Left colon (tissue), 2 donors: Measurements from ENCODE around the gene TSPAN3. TPM values are rescaled to one million over a fixed set of nuclear protein-coding genes. Genes with fewer than 3 reads are reported as not detected.

ENCODE experiments used
- ATAC-seq: fragments of 200-7000 bp; cut with Tn5 transposase; one replicate; pipeline ENCODE4 v1.9.1; 2020; ENCODE audit warnings: mild to moderate bottlenecking, moderate library complexity
- DNase-seq, 2 donors: peaks; one replicate each; pipeline ENCODE4 v3.0.0-alpha.2; 2020
- intact Hi-C, 2 donors: fragments of 100-400 bp; cut with DNase I in 1 of 2; cut with micrococcal nuclease in 1 of 2; formaldehyde crosslinking; loops; one replicate each; pipeline versions ENCODE4 v1.11.2 to v1.14.0; 2022; cut with DNase I, micrococcal nuclease
- total RNA-seq, 2 donors: library from RNA; stranded (reverse); fragmentation: NEBNext Ultra II Directional; extraction: Animal tissue kit (Norgen Biotek cat#: 25700); gene quantifications; one replicate each; pipeline ENCODE4 v1.2.1, GENCODE V29; 2021
- donor health status: DM: no; HTN: no; CAD: no.
- donor health status: DM: yes; HTN: yes; CAD: no.

TSPAN3 gene
- total RNA-seq, 2 donors from 2014 or later: 708 to 954 TPM

- ATAC-seq (no peak), DNase-seq (no peak)
- intact Hi-C loops: no loop called here
Observed at GRCh38 chr15:77064063-77064462, 6.8 kb downstream of the TSPAN3 start.

DNA sequence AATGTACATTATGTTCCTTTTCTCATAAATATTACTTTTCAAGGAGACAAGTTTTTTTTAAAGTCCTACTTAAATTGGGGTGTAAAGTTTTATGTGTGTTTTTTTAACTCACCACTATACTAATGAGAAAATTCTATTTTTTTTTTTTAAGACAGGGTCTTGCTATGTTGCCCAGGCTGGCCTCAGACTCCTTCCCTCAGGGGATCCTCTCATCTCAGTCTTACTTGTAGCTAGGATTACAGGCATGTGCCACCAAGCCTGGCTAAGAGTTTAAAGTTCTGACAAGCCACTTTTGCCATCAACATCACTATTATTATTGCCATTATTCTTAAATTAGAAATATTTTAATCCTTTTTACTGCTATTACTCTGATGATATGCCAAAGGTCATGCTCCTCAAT lies 7.7 kb downstream of the TSPAN3 start:
- intact Hi-C loops: no loop called here
- ATAC-seq: no peak
- no peak for DNase-seq

- no peak for DNase-seq
- intact Hi-C loops: no loop called here
- no peak for ATAC-seq
Observed at GRCh38 chr15:77060546-77060945, 10.4 kb downstream of the TSPAN3 start.

DNA sequence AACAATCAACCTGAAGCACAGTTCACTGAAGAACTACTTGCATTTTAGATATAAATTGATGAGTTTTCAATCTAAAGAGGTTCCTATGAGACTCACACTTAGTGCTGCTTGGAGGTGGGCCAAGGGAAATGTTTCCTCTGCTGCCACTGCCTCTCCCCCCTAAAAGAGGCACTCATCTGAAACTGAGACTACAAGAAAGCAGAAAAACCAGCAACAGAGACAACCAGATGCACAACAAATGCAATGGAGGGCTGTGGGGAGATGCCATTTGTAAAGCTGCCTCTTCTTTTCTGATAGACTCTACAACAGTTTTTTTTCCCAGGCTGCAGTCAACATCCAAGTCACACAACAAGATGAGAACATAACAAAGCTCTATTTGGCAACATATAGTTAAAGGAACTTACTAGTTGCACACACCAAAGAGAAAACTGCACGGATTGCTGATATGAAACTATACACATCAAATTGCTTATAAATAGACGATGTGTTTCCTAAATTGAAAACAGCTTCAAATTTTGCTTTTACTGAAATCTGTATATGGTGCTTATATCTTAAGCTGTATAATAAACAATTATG lies 11.0 kb downstream of the TSPAN3 start:
- ATAC-seq: no peak
- intact Hi-C loops: no loop called here
- no peak for DNase-seq

DNA sequence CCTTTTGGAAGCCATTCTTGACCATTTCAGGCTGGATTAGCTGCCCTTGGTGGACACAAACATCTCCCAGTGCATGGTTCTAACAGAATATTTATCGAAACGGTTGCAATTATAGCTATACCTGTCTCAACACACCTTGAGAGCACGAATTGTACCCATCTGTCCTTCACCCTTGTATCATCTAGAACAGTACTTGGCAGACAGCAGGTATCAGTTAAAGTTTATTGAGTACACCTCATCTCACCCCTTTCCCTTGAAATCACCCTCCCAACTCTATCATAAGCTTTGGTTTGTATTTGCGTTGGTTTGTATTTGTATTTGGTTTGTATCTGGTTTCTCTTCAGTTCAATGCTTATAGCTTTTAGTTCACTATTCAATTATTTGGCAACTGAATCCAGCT lies 12.4 kb downstream of the TSPAN3 start:
- intact Hi-C loops: no loop called here
- ATAC-seq (no peak), DNase-seq (no peak)

GRCh38 chr15:77057685-77058084 lies 13.2 kb downstream of the TSPAN3 start:
- ATAC-seq: no peak
- no peak for DNase-seq
- intact Hi-C loops: no loop called here

DNA sequence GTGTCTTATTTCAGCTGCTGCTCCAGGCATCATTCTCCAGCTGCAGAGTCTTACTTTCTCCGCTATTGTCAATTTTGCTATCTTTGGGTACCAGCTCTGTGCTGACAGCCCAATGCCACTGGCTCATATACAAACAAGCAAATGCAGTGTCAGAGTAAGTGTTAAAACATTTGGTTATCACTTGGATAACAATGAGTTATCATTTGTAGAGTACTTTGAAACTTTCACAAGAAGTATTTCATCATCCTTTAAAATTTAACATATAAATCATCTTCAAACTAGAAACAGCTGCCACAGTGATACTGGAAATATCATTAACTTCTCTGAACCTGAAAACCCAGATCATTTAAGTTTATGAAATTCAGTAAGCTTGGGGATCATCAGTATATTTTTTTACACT lies 13.8 kb downstream of the TSPAN3 start:
- DNase-seq (no peak), ATAC-seq (no peak)
- intact Hi-C loops: no loop called here

DNA sequence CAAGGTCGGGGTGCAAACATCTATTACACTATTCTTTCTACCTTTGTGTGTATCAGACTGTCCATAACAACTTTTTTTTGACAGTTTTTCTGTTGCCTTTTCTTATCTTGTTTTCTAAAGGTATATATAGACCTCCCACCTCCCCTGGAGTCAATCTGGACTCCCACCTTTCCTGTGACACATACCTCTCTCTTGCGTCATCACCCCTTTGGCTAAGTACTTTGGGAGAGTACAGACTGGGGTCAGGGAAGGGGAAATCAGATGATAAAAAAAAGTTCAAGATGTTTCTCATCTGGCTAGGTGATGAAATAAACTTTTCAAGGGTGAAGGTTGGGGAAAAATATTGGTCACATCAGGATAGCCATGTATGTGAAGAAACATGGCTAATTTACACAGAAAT lies 17.2 kb downstream of the TSPAN3 start:
- intact Hi-C loops: no loop called here

DNA sequence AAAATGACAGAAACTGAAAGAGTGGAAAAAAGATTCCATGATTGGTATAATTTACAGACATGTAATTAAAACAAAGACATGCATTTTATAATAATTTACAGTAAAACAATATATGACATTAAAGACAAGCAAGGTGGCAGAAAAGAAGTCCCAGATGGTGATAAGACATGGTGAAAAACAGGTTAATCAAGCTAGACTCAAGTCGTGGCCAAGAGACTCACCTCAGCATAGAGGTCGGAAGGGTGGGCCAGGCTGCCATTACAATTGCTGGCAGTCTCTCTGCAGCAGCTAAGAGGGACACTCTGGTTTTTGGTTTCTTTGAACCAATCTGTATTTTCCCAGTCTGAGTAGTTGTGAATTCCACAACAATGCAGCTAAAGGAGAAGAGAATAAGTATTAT lies 18.4 kb downstream of the TSPAN3 start:
- DNase-seq: no peak
- intact Hi-C loops: no loop called here
- no peak for ATAC-seq

More for the DNA sequence above, 17.2 kb downstream of the TSPAN3 start:
- DNase-seq: no peak
- no peak for ATAC-seq

- intact Hi-C loops: no loop called here
- no peak for DNase-seq
- ATAC-seq: peak; percentile 38
Observed at GRCh38 chr15:77048135-77048876, 22.6 kb downstream of the TSPAN3 start.

GRCh38 chr15:77046704-77047412 lies 24.1 kb downstream of the TSPAN3 start:
- DNase-seq (no peak), ATAC-seq (no peak)
- intact Hi-C loops: no loop called here

GRCh38 chr15:77045985-77046384 lies 24.9 kb downstream of the TSPAN3 start:
- DNase-seq (no peak), ATAC-seq (no peak)
- intact Hi-C loops: no loop called here

- peak in 1 of 2 donors; percentile 22 for DNase-seq
- intact Hi-C loops: no loop called here
- ATAC-seq: peak; percentile 33
Observed at GRCh38 chr15:77044228-77045042, 26.5 kb downstream of the TSPAN3 start.

- DNase-seq (no peak), ATAC-seq (no peak)
- intact Hi-C loops: no loop called here
Observed at GRCh38 chr15:77042955-77043920, 27.7 kb downstream of the TSPAN3 start.

DNA sequence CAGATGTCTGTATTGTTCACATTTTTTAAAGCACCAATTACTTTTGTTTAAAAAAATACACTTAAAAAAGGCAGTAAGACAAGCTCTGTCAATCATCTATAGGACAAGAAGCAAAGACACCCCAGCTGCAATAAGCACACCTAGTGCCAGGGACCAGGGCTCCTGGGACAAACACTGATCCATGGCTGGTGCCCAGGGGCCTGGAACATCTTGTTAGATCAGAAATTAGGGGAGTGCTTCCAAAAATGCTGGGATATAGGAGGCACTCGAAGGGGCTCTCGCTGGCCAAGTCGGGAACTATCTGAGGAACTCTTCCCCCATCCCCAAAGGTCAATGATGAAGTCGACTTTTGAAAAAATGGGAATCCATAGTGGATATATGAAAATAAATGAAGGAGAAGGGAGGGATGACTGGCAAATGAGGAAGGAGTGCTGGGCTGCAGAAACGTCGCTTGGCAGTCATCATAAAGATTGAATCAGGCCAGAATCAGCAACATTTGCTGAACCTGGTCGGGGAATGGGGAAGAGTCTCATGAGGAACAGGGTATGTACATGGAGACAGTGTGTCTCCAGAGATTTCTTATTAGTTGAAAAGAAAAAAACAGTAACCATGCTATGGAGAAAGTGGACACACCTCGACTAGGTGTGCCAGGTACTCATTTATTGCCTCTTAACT lies 28.5 kb downstream of the TSPAN3 start:
- no peak for DNase-seq
- peak; percentile 27 for ATAC-seq

DNA sequence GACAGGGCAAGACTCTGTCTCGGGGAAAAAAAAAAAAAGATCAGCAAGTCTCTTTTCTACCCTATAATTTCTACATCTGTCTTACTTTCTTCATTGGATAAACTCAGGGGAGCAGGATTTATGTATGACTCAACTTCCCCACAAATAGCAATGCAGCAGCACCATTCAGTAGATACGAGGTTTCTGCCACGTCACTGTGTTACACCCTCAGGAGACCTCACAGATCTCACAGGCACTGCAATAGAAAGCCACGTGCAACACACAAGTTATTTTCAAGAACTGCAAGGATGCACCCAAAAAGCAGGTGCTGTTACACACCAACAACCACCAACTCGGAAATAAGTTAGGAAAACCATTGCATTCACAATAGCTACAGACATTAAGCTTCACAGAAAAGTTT lies 30.2 kb downstream of the TSPAN3 start:
- DNase-seq: no peak
- intact Hi-C loops: no loop called here
- no peak for ATAC-seq

More for the DNA sequence above, 28.5 kb downstream of the TSPAN3 start:
- intact Hi-C loops: no loop called here

DNA sequence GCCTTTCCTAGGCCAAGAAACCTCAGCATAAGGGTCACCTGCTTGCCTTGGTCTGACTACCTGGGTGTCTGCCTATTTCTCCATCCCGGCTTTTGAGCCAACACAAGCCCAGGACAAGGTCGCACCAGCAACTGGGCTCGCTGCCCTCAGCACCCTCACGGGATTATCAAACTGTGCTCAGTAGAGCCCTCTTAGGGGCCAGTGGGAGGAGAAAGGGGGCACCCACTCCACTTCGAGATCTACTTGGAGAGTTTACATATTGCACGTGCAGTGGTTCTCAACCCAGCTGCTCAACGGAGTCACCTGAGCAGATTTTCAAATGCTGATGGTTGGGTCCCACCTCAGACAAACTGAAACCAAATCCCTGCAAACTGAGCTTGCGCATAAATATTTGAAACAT lies 31.1 kb downstream of the TSPAN3 start:
- intact Hi-C loops: loop anchor here in 1 of 2 donors (10.0 kb wide), 1 partner anchor 65 kb away; no protein-coding TSS in a partner anchor
- DNase-seq (no peak), ATAC-seq (no peak)

DNA sequence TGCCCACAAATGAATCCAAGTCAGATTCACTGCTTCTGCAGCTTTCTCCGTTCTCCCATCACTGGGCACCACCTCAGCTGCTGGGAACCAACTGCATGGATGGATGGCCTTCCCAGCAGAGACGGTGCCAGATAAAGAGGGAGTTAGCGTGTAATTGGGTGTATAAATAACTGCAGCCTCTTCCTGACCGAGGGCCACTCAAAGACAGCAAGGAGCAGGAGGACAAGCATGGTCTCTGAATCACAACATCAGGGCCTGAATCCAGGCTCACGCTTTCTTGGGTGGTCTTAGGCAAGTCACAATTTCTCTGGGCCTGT lies 31.7 kb downstream of the TSPAN3 start:
- intact Hi-C loops: loop anchor here in 1 of 2 donors (10.0 kb wide), 1 partner anchor 66 kb away; no protein-coding TSS in a partner anchor
- DNase-seq (no peak), ATAC-seq (no peak)
